ENCODE measurements around the gene OPN4.

GRCh38 chr10:86685893-86686632 lies 31.7 kb downstream of the OPN4 start:
- no peak for TF ChIP-seq EZH2 (IDR thresholded peaks at IDR 0.05)
- TF ChIP-seq, protein P1, sequence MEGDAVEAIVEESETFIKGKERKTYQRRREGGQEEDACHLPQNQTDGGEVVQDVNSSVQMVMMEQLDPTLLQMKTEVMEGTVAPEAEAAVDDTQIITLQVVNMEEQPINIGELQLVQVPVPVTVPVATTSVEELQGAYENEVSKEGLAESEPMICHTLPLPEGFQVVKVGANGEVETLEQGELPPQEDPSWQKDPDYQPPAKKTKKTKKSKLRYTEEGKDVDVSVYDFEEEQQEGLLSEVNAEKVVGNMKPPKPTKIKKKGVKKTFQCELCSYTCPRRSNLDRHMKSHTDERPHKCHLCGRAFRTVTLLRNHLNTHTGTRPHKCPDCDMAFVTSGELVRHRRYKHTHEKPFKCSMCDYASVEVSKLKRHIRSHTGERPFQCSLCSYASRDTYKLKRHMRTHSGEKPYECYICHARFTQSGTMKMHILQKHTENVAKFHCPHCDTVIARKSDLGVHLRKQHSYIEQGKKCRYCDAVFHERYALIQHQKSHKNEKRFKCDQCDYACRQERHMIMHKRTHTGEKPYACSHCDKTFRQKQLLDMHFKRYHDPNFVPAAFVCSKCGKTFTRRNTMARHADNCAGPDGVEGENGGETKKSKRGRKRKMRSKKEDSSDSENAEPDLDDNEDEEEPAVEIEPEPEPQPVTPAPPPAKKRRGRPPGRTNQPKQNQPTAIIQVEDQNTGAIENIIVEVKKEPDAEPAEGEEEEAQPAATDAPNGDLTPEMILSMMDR (IDR thresholded peaks at IDR 0.05): no peak
- no peak for TF ChIP-seq EZH2phosphoT487 (IDR thresholded peaks at IDR 0.05)
